MM.1S (cell line): ENCODE results near the gene WDPCP.

ENCODE experiments used
- DNase-seq: peaks from one replicate; pipeline ENCODE4 v3.0.0-alpha.2; 2015
- H2AFZ ChIP-seq: fragments of 300-600 bp; sonication (generic); 2 replicates; pipeline ENCODE4 v1.6.0; 2016; ENCODE audit warnings: antibody characterized with exemption, low read length
- H3F3A ChIP-seq: fragments of 300-600 bp; sonication (generic); 2 replicates; pipeline ENCODE4 v1.6.1; 2016; ENCODE audit warnings: mild to moderate bottlenecking, antibody characterized with exemption, low read length, moderate library complexity, mixed read lengths; ENCODE audit not compliant: insufficient read depth
- H3K27ac ChIP-seq: fragments of 300-600 bp; sonication (generic); 2 replicates; pipeline ENCODE4 v1.5.1; 2016; ENCODE audit warnings: mild to moderate bottlenecking, low read length
- H3K27me3 ChIP-seq: fragments of 300-600 bp; sonication (generic); replicated peaks from 2 replicates; pipeline ENCODE4 v1.6.0; 2016; ENCODE audit warnings: low read length; ENCODE audit not compliant: insufficient read depth
- H3K36me3 ChIP-seq: fragments of 300-600 bp; sonication (generic); replicated peaks from 2 replicates; pipeline ENCODE4 v1.6.1; 2016; ENCODE audit warnings: mild to moderate bottlenecking, low read length, mixed read lengths; ENCODE audit not compliant: insufficient read depth
- H3K4me1 ChIP-seq: fragments of 300-600 bp; sonication (generic); 2 replicates; pipeline ENCODE4 v1.6.1; 2016; ENCODE audit warnings: low read length, mixed read lengths
- H3K4me2 ChIP-seq: fragments of 300-600 bp; sonication (generic); 2 replicates; pipeline ENCODE4 v1.6.0; 2016; ENCODE audit warnings: low read depth, low read length
- H3K4me3 ChIP-seq: fragments of 300-600 bp; sonication (generic); 2 replicates; pipeline ENCODE4 v1.5.1; 2016; ENCODE audit warnings: low read length, mixed read lengths
- H3K79me2 ChIP-seq: fragments of 300-600 bp; sonication (generic); 2 replicates; pipeline ENCODE4 v1.6.1; 2016; ENCODE audit warnings: mixed run types, low read length, mixed read lengths
- H3K9ac ChIP-seq: fragments of 300-600 bp; sonication (generic); 2 replicates; pipeline ENCODE4 v1.6.1; 2016; ENCODE audit warnings: low read length, mixed read lengths
- H3K9me2 ChIP-seq: fragments of 300-600 bp; sonication (generic); replicated peaks from 2 replicates; pipeline ENCODE4 v1.6.1; 2016; ENCODE audit warnings: mild to moderate bottlenecking, low read length, mixed read lengths; ENCODE audit not compliant: insufficient read depth
- H3K9me3 ChIP-seq: fragments of 300-600 bp; sonication (generic); replicated peaks from 2 replicates; pipeline ENCODE4 v1.6.1; 2016; ENCODE audit warnings: mild to moderate bottlenecking, low read length, mixed read lengths; ENCODE audit not compliant: insufficient read depth
- H4K20me1 ChIP-seq: fragments of 300-600 bp; sonication (generic); 2 replicates; pipeline ENCODE4 v1.6.1; 2016; ENCODE audit warnings: mild to moderate bottlenecking, low read length, moderate library complexity, mixed read lengths; ENCODE audit not compliant: insufficient read depth
- EZH2 ChIP-seq: fragments of 300-600 bp; sonication (generic); optimal IDR thresholded peaks from 2 replicates; pipeline ENCODE3; 2017; ENCODE audit warnings: low read depth, mild to moderate bottlenecking, antibody characterized with exemption, low read length, mixed read lengths
- EZH2phosphoT487 ChIP-seq: fragments of 300-600 bp; sonication (generic); IDR thresholded peaks from 2 replicates; pipeline ENCODE4 v1.6.1; 2018; ENCODE audit warnings: antibody characterized with exemption, low read length
- TF ChIP-seq, protein P1 (sequence below): fragments of 300-600 bp; sonication (generic); IDR thresholded peaks from 2 replicates; pipeline ENCODE4 v1.5.1; 2016; ENCODE audit warnings: antibody characterized with exemption, low read length, mixed read lengths

Gene WDPCP

DNA sequence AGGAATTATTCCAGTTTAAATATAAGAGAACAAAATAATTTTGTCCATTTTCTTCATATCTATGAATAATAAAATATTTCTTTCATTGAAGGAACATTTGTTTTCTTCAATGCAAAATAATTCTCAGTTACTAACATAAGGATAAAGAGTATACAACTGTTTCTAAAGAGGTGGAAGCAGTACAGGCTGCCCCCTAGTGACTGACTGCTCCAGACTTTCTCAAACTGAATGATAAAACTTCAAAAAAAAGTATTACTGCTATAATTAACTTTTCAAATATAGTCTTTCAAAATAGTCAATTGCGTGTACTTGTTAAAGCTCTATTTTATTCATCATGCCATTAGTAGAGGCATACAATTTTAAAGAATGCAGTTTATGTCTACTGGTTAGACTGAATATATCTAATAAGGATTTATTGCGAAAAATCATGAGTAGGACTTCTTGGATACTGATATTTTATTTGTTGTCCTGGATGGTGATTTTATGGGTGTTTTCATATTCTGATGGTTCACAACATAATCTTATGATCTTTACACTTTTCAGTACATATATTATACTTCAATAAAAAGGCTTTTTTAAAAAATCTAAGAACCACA lies 100.1 kb downstream of the WDPCP start:
- no peak overlapping the region for H3K9ac ChIP-seq
- DNase-seq = peak; percentile 26
- no peaks in the 10 kb centered on the region for H4K20me1 ChIP-seq
- H3K9me3 ChIP-seq = no peaks in the 10 kb centered on the region
- no peaks in the 10 kb centered on the region for H3K9me2 ChIP-seq
- no peak overlapping the region for H3K4me3 ChIP-seq
- H3F3A ChIP-seq = no peaks in the 10 kb centered on the region
- H3K36me3 ChIP-seq = no peaks in the 10 kb centered on the region
- H3K4me2 ChIP-seq = no peak overlapping the region
- no peaks in the 10 kb centered on the region for H3K79me2 ChIP-seq
- H2AFZ ChIP-seq = no peak overlapping the region
- H3K27me3 ChIP-seq = no peaks in the 10 kb centered on the region
- TF ChIP-seq, protein P1, sequence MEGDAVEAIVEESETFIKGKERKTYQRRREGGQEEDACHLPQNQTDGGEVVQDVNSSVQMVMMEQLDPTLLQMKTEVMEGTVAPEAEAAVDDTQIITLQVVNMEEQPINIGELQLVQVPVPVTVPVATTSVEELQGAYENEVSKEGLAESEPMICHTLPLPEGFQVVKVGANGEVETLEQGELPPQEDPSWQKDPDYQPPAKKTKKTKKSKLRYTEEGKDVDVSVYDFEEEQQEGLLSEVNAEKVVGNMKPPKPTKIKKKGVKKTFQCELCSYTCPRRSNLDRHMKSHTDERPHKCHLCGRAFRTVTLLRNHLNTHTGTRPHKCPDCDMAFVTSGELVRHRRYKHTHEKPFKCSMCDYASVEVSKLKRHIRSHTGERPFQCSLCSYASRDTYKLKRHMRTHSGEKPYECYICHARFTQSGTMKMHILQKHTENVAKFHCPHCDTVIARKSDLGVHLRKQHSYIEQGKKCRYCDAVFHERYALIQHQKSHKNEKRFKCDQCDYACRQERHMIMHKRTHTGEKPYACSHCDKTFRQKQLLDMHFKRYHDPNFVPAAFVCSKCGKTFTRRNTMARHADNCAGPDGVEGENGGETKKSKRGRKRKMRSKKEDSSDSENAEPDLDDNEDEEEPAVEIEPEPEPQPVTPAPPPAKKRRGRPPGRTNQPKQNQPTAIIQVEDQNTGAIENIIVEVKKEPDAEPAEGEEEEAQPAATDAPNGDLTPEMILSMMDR = peak; percentile 58
- TF ChIP-seq EZH2phosphoT487 (no peak), EZH2 (no peak)
- no peak overlapping the region for H3K27ac ChIP-seq
- H3K4me1 ChIP-seq = no peaks in the 10 kb centered on the region

DNA sequence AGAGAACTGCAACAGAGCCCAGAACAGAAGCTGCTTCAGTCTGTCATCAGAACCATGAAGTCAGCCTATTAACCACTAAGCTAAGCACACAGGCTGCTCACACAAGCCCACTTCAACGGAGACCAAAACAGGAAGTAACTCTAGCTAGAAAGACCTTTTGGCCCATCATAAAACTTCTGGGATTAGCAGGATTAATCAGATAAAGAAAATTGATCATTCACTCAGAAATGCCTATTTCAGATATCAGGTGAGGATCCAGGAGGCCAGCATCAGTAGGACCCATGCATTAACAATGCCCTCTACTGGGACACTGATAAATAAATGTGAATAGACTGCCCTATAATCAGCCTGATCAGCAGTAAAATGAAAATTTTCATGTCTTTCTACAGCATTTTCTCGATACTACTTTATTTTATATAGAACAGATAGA lies 101.4 kb downstream of the WDPCP start:
- no peaks in the 10 kb centered on the region for H3K79me2 ChIP-seq
- no peaks in the 10 kb centered on the region for H3K36me3 ChIP-seq
- DNase-seq = no peak
- no peak overlapping the region for H2AFZ ChIP-seq
- H3F3A ChIP-seq = no peaks in the 10 kb centered on the region
- no peaks in the 10 kb centered on the region for H4K20me1 ChIP-seq
- no peaks in the 10 kb centered on the region for H3K4me1 ChIP-seq
- no peaks in the 10 kb centered on the region for H3K9me2 ChIP-seq
- H3K9me3 ChIP-seq = no peaks in the 10 kb centered on the region
- H3K27ac ChIP-seq = no peak overlapping the region
- H3K27me3 ChIP-seq = no peaks in the 10 kb centered on the region
- no peak overlapping the region for H3K9ac ChIP-seq
- no peak overlapping the region for H3K4me2 ChIP-seq
- TF ChIP-seq, protein P1 = no peak
- TF ChIP-seq EZH2phosphoT487 (no peak), EZH2 (no peak)
- H3K4me3 ChIP-seq = no peak overlapping the region

DNA sequence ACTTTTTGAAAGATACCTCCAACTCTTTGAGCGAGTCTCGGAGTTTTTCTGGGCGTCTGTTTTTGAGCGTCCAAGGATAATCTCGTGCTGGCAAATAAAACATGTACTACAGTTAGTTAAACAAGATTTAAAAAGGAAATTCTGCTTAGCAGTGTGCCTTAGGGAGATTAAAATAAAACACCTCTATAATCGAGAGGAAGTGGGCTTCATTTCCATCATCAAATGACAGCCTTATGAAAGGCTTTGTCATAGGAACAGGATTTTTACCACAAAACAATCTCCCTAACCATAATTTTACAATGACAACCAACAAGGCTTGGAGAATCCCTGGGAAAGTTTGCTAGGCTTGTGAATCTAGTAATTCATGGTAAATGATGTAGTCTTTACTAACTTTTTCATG lies 103.4 kb downstream of the WDPCP start:
- Histone ChIP-seq H3K9me3 (no peaks in the 10 kb centered on the region), H2AFZ (no peak overlapping the region), H3K27me3 (no peaks in the 10 kb centered on the region), H3K36me3 (no peaks in the 10 kb centered on the region), H3K4me2 (no peak overlapping the region), H3K9me2 (no peaks in the 10 kb centered on the region), H3K9ac (no peak overlapping the region), H3K4me1 (no peaks in the 10 kb centered on the region), H3K27ac (no peak overlapping the region), H3F3A (no peaks in the 10 kb centered on the region), H3K4me3 (no peak overlapping the region), H3K79me2 (no peaks in the 10 kb centered on the region), H4K20me1 (no peaks in the 10 kb centered on the region)
- TF ChIP-seq, protein P1 = no peak
- no peak for TF ChIP-seq EZH2phosphoT487
- TF ChIP-seq EZH2 = no peak
- no peak for DNase-seq
